ENCODE measurements around the gene PLA2G1B.

DNA sequence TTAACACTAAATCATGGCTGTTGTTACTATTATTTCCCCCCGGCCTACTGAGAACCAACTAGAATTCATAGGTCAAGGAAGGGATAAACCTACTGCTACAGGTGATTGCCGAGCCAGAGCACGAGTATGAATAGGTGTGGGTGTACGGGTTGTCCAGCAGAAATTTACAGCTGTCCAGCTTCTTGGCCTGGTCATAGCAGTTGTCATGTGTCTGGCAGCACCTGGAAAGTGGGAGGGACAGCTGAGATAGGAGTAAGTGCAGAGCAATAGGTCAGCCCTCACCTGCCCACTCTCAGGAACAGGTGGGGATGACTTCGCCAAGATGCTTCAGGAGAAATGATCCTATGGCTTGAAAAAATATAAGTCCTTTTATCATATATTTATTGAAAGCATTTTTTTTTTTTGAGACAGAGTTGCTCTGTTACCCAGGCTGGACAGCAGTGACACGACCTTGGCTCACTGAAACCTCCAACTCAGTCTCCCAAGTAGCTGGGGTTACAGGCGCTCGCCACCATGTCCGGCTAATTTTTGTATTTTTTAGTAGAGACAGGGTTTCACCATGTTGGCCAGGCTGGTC lies 2.6 kb downstream of the PLA2G1B start:
- TF ChIP-seq, protein P1, sequence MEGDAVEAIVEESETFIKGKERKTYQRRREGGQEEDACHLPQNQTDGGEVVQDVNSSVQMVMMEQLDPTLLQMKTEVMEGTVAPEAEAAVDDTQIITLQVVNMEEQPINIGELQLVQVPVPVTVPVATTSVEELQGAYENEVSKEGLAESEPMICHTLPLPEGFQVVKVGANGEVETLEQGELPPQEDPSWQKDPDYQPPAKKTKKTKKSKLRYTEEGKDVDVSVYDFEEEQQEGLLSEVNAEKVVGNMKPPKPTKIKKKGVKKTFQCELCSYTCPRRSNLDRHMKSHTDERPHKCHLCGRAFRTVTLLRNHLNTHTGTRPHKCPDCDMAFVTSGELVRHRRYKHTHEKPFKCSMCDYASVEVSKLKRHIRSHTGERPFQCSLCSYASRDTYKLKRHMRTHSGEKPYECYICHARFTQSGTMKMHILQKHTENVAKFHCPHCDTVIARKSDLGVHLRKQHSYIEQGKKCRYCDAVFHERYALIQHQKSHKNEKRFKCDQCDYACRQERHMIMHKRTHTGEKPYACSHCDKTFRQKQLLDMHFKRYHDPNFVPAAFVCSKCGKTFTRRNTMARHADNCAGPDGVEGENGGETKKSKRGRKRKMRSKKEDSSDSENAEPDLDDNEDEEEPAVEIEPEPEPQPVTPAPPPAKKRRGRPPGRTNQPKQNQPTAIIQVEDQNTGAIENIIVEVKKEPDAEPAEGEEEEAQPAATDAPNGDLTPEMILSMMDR (IDR thresholded peaks at IDR 0.05), result no peak
- TF ChIP-seq POLR2AphosphoS5 (IDR thresholded peaks at IDR 0.05) (no peak), POLR2A (IDR thresholded peaks at IDR 0.05) (no peak)

All from prostate gland (tissue), 2 donors.